GM21381 (cell line): ENCODE data around the gene GLI1.
"Not testable (repeated sequence)": the region's sequence is repeated elsewhere in the genome, so short reads cannot be mapped to it uniquely, and the experiment has no call there.

Experiments
- ATAC-seq: cut with Tn5 transposase; IDR thresholded peaks from one replicate; pipeline ENCODE4 v1.9.1; 2021; ENCODE audit warnings: mild to moderate bottlenecking, moderate library complexity; ENCODE audit not compliant: unreplicated experiment

GLI1 gene

GRCh38 chr12:57475271-57476161, 15.9 kb downstream of the GLI1 start:
- no peak for ATAC-seq

DNA sequence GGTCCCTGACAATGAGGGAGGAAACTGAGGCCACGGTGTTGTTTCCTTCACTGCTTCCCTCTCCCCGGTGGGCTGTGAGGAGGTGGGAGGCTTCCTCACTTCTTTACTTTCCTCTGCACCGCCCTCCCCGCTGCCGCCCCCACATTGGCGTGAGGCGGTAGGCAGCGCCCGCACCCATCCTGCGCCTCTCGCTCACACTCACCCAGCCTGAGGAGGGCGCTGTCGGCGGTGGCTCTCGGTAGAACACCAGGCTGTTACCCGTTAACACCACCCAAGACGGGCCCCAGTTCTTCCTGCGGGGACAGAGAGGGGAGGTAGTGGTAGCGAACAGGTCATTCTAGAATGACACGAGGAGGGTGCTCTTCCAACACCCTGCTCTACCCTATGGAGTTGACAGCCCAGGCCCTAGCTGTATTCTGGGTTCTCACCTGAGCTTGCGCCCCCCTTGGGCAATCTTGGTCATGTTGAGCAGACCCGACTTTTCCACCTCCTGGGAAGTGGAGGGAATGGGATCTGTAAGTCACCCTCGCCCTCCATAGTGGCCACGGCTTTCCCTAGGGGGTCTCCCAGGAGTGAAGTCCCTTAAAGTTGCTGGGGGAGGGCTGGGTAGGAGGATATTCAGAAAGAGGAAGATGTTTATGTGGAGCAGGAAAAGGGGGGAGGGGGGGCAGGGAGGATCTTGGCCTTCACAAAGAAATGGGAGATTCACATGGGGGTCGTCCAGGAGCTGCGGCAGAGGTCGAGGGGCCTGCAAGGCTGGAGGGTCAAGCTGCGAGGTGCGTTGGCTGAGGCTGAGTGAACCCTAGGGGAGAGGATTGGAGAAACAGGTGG, 16.8 kb downstream of the GLI1 start:
- peak; percentile 36 for ATAC-seq

- no peak for ATAC-seq
These were observed 17.6 kb downstream of the GLI1 start for GRCh38 chr12:57476993-57477709.

GRCh38 chr12:57477710-57478681, 18.4 kb downstream of the GLI1 start:
- ATAC-seq = peak; percentile 35

DNA sequence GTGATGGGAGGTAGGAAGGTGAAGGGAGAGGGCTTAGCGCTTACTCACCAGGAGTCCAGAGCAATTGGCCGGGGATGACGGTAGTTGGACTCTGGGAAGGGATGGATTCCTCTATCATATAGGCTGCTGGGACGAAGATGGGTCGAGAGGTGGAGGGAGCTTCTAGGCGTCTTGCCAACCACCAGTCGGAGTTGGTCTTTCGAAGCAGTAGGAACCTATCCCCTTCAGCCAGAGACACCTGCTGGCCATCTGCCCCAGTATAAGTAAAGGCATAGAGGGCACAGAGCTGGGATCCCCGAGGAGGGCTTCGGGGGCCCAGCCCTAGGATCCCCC, 19.4 kb downstream of the GLI1 start:
- ATAC-seq = no peak

- no peak for ATAC-seq
These were observed 20.0 kb downstream of the GLI1 start, which contains the start of gene ARHGAP9 for GRCh38 chr12:57479376-57480115. Gene ARHGAP9, minus strand, starts transcription at chr12:57479866. Its CDS starts 460 bp downstream, at chr12:57479406.

- ATAC-seq = no peak
These were observed 22.1 kb downstream of the GLI1 start for GRCh38 chr12:57481671-57482070.

DNA sequence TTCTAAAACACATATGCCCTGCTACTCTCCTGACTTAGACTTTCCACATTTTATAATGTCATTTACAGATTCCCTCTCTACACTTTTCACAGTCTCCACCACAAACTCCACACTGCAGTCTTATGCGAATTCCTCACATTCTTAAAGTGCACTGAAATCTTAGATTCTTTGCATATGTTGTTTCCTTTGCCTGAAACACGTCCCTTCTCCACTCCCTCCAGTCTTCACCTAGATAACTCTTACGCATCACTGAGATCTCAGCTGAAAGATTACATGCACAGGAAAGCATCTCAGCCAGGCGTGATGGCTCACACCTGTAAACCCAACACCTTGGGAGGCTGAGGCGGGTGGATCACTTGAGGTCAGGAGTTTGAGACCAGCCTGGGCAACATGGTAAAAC, 23.9 kb downstream of the GLI1 start:
- ATAC-seq = no peak

DNA sequence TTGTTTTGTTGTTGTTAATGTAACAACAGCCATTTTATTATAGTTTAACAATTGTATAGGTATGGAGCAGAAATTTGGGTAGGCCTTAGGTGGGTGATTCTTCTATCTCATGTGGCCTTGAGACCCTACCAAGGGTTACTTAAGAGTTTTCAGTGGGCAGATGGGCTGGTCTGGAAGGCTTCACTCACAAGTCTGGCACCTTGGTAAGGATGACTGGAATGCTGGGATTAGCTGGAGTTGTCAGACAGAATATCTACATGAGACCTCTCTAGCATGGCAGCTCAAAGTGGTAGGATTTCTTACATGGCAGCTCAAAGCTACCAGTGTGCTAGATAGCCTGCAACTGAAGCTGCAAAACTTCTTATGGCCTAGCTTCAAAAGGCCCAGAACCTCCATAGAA, 26.1 kb downstream of the GLI1 start:
- ATAC-seq = no peak

GRCh38 chr12:57487055-57487596, 27.5 kb downstream of the GLI1 start:
- ATAC-seq = no peak

- ATAC-seq = peak; percentile 98
These were observed 28.2 kb downstream of the GLI1 start, which contains the start of gene MARS1 for GRCh38 chr12:57487597-57488401. Gene MARS1, plus strand, starts transcription at chr12:57488068. Its CDS starts 23 bp downstream, at chr12:57488091.

- no peak for ATAC-seq
These were observed 29.0 kb downstream of the GLI1 start for GRCh38 chr12:57488402-57489156.

DNA sequence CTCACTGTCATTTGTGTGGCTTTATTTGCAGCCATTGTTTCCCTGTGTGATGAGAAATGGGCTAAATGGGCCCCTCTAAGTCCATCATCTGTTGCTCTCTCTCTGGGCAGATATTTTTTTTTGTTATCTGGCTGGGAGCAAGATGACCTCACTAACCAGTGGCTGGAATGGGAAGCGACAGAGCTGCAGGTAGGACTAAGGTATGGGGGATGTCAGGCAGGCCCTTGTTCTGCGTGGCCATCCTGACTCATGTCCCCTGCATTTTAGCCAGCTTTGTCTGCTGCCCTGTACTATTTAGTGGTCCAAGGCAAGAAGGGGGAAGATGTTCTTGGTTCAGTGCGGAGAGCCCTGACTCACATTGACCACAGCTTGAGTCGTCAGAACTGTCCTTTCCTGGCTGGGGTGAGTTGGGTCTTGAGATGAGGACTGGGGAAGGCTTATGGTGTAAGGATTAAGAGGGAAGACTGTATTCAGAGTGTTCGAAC, 29.6 kb downstream of the GLI1 start:
- ATAC-seq = no peak

GRCh38 chr12:57490126-57490525, 30.5 kb downstream of the GLI1 start:
- ATAC-seq = no peak

GRCh38 chr12:57491393-57492280, 32.1 kb downstream of the GLI1 start:
- ATAC-seq = no peak

- ATAC-seq = not testable (repeated sequence)
These were observed 35.6 kb downstream of the GLI1 start for GRCh38 chr12:57495051-57495701.
